ENCODE results near the gene KRT40. TPM values are rescaled to one million over a fixed set of nuclear protein-coding genes. Genes with fewer than 3 reads are reported as not detected.

The KRT40 gene
- total RNA-seq, 1 experiment from 2014 or later, result not detected

DNA sequence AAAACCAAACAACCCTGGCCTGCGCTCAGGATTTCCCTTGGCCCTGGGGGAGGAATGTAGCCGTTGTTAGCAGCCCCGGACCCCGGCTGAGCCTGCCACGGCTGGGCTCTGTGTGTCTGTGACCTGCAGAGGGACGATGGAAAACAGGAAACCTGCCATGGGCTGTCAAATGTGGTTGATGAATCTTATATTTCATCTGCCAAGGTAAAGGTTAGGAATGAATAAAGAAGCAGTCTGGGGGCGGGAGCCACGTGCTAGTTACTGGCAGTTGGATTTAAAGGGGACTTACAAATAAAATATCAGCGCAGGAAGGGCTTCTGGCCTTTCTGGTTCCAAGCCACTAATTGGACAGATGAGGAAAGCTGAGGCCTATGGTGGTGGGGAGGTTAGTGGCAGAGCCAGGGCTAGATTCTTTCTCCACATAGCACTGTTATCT lies 46.7 kb downstream of the KRT40 start, which contains the start of gene KRT23:
KRT23 (minus strand) TSS at position 263 of the 436 bp plus-strand sequence. CDS start 1,043 bp downstream, outside the sequence.
- peaks cover 32% of the 10 kb centered on the region for H3K79me2 ChIP-seq (ENCODE audit: low read depth)
- peak within 1 kb of the TSS; percentile 71 for H3K27ac ChIP-seq
- ChIA-PET CTCF (no interaction called here), POLR2A (ENCODE audit: unreplicated experiment) (interaction anchor here (0.5 kb wide), 1 partner anchor 621 kb away, joined by 5 read pairs; no protein-coding TSS in a partner anchor)
- peaks cover 28% of the 10 kb centered on the region; the same call in 1 of the 2 replicates for H3K4me1 ChIP-seq (replicated peaks; ENCODE audit: insufficient read depth)
- H3F3A ChIP-seq (ENCODE audit: insufficient read depth, low read depth), result peaks cover 18% of the 10 kb centered on the region; the same call in 1 of the 2 replicates
- no TSS peak for BruUV-seq (replicated peaks)
- H3K27me3 ChIP-seq (ENCODE audit: insufficient read depth, low read depth), result no peaks in the 10 kb centered on the region
- no peak within 1 kb of the TSS for H2AFZ ChIP-seq
- H3K4me2 ChIP-seq, result peak within 1 kb of the TSS; percentile 53
- no peaks in the 10 kb centered on the region; the same call in 1 of the 2 replicates for H3K9me2 ChIP-seq (ENCODE audit: insufficient read depth)
- peak within 1 kb of the TSS; percentile 59 for H3K4me3 ChIP-seq
- H3K9me3 ChIP-seq (ENCODE audit: insufficient read depth, low read depth), result no peaks in the 10 kb centered on the region
- DNase-seq, result peak in 1 of 2 experiments; percentile 37
- H3K36me3 ChIP-seq (ENCODE audit: low read depth), result 0 out of 2 replicates have a peak, but pooled peaks cover 11% of the 10 kb centered on the region
- intact Hi-C loops (cut with micrococcal nuclease; ENCODE audit: unreplicated experiment), result no loop called here
- TF ChIP-seq EZH2 (IDR thresholded peaks at IDR 0.05; ENCODE audit: low read depth), result no peak
- TF ChIP-seq, protein P1, sequence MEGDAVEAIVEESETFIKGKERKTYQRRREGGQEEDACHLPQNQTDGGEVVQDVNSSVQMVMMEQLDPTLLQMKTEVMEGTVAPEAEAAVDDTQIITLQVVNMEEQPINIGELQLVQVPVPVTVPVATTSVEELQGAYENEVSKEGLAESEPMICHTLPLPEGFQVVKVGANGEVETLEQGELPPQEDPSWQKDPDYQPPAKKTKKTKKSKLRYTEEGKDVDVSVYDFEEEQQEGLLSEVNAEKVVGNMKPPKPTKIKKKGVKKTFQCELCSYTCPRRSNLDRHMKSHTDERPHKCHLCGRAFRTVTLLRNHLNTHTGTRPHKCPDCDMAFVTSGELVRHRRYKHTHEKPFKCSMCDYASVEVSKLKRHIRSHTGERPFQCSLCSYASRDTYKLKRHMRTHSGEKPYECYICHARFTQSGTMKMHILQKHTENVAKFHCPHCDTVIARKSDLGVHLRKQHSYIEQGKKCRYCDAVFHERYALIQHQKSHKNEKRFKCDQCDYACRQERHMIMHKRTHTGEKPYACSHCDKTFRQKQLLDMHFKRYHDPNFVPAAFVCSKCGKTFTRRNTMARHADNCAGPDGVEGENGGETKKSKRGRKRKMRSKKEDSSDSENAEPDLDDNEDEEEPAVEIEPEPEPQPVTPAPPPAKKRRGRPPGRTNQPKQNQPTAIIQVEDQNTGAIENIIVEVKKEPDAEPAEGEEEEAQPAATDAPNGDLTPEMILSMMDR (conservative IDR thresholded peaks at IDR 0.05), result no peak
- H4K20me1 ChIP-seq (ENCODE audit: insufficient read depth), result no peaks in the 10 kb centered on the region

- Histone ChIP-seq H3K27me3 (ENCODE audit: insufficient read depth, low read depth) (no peaks in the 10 kb centered on the region), H3K9me3 (ENCODE audit: insufficient read depth, low read depth) (no peaks in the 10 kb centered on the region), H4K20me1 (ENCODE audit: insufficient read depth) (no peaks in the 10 kb centered on the region), H2AFZ (no peak overlapping the region), H3K27ac (peak overlapping the region; percentile 71), H3K4me1 (replicated peaks; ENCODE audit: insufficient read depth) (peaks cover 28% of the 10 kb centered on the region; the same call in 1 of the 2 replicates), H3K4me2 (peak overlapping the region; percentile 53), H3K9me2 (ENCODE audit: insufficient read depth) (no peaks in the 10 kb centered on the region; the same call in 1 of the 2 replicates), H3K79me2 (ENCODE audit: low read depth) (peaks cover 32% of the 10 kb centered on the region), H3K4me3 (peak overlapping the region; percentile 59; the same call in 1 of the 2 replicates), H3F3A (ENCODE audit: insufficient read depth, low read depth) (peaks cover 18% of the 10 kb centered on the region; the same call in 1 of the 2 replicates), H3K36me3 (ENCODE audit: low read depth) (peaks cover 11% of the 10 kb centered on the region; the same call in 1 of the 2 replicates)
- CTCF ChIA-PET, result no interaction called here
- intact Hi-C loops (cut with micrococcal nuclease; ENCODE audit: unreplicated experiment), result no loop called here
- no TSS peak for BruUV-seq (replicated peaks)
- TF ChIP-seq, protein P1 (conservative IDR thresholded peaks at IDR 0.05), result no peak
- TF ChIP-seq EZH2 (IDR thresholded peaks at IDR 0.05; ENCODE audit: low read depth), result no peak
- no peak for DNase-seq
- POLR2A ChIA-PET (ENCODE audit: unreplicated experiment), result no interaction called here
These were observed 47.1 kb downstream of the KRT40 start for GRCh38 chr17:40936976-40937375.

DNA sequence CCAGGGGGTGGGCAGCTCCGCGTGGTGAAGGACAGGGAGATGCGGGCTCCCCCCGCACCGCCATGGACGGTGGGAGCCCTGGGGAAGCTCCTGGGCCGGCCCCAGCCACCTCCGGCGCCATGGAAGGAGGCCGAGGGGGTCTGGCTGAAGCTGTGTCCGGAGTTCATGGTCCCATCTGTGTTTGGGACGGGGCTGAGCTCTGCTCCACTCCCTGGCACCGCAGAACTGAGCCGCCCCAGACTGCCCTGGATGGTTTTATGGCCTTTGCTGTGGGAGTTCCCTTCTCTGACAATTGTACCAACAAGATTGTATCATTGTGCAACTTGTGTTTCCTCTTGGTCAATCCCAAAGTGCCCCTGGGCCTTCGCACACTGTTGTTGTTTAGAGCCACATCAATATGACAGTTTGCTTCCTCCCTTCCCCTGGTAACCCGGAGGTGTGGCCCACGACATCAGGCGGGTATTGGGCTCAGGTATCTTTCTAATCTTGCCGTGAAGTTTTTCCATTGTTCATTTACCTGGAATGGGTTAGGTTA lies 47.6 kb downstream of the KRT40 start:
- Histone ChIP-seq H3K4me1 (replicated peaks; ENCODE audit: insufficient read depth) (peaks cover 28% of the 10 kb centered on the region; the same call in 1 of the 2 replicates), H3F3A (ENCODE audit: insufficient read depth, low read depth) (peaks cover 18% of the 10 kb centered on the region; the same call in 1 of the 2 replicates), H3K27me3 (ENCODE audit: insufficient read depth, low read depth) (no peaks in the 10 kb centered on the region), H3K36me3 (ENCODE audit: low read depth) (peaks cover 11% of the 10 kb centered on the region; the same call in 1 of the 2 replicates), H3K27ac (peak overlapping the region; percentile 71), H2AFZ (no peak overlapping the region), H3K4me2 (peak overlapping the region; percentile 53), H3K9me2 (ENCODE audit: insufficient read depth) (no peaks in the 10 kb centered on the region; the same call in 1 of the 2 replicates), H4K20me1 (ENCODE audit: insufficient read depth) (no peaks in the 10 kb centered on the region), H3K79me2 (ENCODE audit: low read depth) (peaks cover 32% of the 10 kb centered on the region), H3K9me3 (ENCODE audit: insufficient read depth, low read depth) (no peaks in the 10 kb centered on the region), H3K4me3 (peak overlapping the region; percentile 59)
- intact Hi-C loops (cut with micrococcal nuclease; ENCODE audit: unreplicated experiment), result no loop called here
- ChIA-PET POLR2A (ENCODE audit: unreplicated experiment) (no interaction called here), CTCF (no interaction called here)
- DNase-seq, result peak in 1 of 2 experiments; percentile 82
- no TSS peak for BruUV-seq (replicated peaks)
- TF ChIP-seq, protein P1 (conservative IDR thresholded peaks at IDR 0.05), result no peak
- no peak for TF ChIP-seq EZH2 (IDR thresholded peaks at IDR 0.05; ENCODE audit: low read depth)
